ENCODE results near the gene RSPO1. TPM values are rescaled to one million over a fixed set of nuclear protein-coding genes. Genes with fewer than 3 reads are reported as not detected.
A peak's percentile ranks its signal among the peaks of the same experiment; 100 is the strongest.

RSPO1 gene
- total and polyA plus RNA-seq, 7 donors, result 0.41 to 2.2 (median 0.82) TPM

- H3K36me3 ChIP-seq, result no peaks in the 10 kb centered on the region
- intact Hi-C loops (cut with DNase I), result loop anchor here (2.0 kb wide), 1 partner anchor 72 kb away; no protein-coding TSS in a partner anchor
- DNase-seq, result no peak
Measured at GRCh38 chr1:37677143-37677439, 42.4 kb upstream of the RSPO1 start.

DNA sequence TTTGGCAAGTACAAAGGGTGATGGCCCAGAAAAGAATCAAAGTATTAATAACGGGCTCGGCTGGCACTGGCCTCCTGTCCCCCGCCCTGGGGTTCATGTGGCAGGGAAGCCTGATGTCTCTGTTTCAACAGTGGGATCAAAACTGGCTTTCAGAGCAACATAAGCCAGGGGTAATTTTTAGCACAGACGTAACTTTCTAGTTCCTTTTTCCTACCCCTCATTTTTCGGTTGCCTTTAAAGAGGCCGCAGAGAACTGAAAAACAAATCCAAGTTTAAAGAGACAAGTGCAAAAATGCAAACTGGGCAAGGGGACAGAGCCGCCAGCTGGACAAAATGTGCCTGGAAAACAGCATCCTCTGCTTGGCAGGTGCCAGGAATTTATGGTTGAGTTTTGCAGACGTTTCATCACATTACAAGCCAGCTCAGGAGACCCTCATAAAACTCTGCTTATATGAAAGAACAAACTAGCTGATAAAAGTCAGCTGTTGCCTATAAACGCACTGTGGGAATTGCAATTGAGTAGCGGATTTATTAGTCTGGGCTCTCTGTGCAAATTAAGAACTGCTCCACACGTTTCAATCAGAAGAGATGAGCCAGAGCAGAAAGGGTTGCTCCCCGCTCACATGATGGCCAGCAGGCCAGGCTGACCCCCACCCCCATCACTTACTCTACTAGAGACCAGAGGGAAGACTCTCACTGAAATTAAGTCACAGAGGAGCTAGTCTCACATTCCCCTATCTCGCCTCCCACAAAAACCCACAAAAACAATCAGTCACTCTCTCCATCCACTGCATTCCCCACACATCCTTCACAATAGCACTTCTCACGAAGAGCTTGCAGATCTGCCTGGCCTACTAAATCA, 41.8 kb upstream of the RSPO1 start:
- 35 to 36% methylated on average over 14 of the region's 14 CpGs for WGBS, 2 donors
- H3K9me3 ChIP-seq, result no peaks in the 10 kb centered on the region
- intact Hi-C loops (cut with DNase I), result loop anchor here (2.0 kb wide), 1 partner anchor 72 kb away; no protein-coding TSS in a partner anchor
- no peaks in the 10 kb centered on the region for H3K36me3 ChIP-seq
- H3K27me3 ChIP-seq, result peaks cover 0 to 15% (median 4%) of the 10 kb centered on the region in 3 donors
- H3K4me3 ChIP-seq, result no peak overlapping the region
- peak; percentile 83 for DNase-seq
- peaks cover 0 to 29% (median 25%) of the 10 kb centered on the region in 4 donors for H3K4me1 ChIP-seq
- H3K27ac ChIP-seq, result peak overlapping the region in 3 of 4 donors; percentile 42 to 66 (median 64)
- TF ChIP-seq, protein P1, sequence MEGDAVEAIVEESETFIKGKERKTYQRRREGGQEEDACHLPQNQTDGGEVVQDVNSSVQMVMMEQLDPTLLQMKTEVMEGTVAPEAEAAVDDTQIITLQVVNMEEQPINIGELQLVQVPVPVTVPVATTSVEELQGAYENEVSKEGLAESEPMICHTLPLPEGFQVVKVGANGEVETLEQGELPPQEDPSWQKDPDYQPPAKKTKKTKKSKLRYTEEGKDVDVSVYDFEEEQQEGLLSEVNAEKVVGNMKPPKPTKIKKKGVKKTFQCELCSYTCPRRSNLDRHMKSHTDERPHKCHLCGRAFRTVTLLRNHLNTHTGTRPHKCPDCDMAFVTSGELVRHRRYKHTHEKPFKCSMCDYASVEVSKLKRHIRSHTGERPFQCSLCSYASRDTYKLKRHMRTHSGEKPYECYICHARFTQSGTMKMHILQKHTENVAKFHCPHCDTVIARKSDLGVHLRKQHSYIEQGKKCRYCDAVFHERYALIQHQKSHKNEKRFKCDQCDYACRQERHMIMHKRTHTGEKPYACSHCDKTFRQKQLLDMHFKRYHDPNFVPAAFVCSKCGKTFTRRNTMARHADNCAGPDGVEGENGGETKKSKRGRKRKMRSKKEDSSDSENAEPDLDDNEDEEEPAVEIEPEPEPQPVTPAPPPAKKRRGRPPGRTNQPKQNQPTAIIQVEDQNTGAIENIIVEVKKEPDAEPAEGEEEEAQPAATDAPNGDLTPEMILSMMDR (IDR thresholded peaks at IDR 0.05), result no peak
- TF ChIP-seq EP300 (IDR thresholded peaks at IDR 0.05), result peak in 1 of 4 donors; percentile 9
- TF ChIP-seq POLR2AphosphoS5 (IDR thresholded peaks at IDR 0.05), result peak; percentile 33 to 73 (median 64)
- no peak for TF ChIP-seq POLR2A (IDR thresholded peaks at IDR 0.05)

More at GRCh38 chr1:37677143-37677439, 42.4 kb upstream of the RSPO1 start:
- peak overlapping the region in 2 of 4 donors; percentile 64 to 66 for H3K27ac ChIP-seq
- no peak overlapping the region for H3K4me3 ChIP-seq
- 71 to 74% methylated on average over 4 of the region's 4 CpGs for WGBS, 2 donors
- H3K4me1 ChIP-seq, result peaks cover 0 to 30% (median 25%) of the 10 kb centered on the region in 4 donors
- TF ChIP-seq POLR2AphosphoS5 (IDR thresholded peaks at IDR 0.05) (no peak), EP300 (IDR thresholded peaks at IDR 0.05) (no peak), POLR2A (IDR thresholded peaks at IDR 0.05) (no peak)
- TF ChIP-seq, protein P1 (IDR thresholded peaks at IDR 0.05), result no peak
- no peaks in the 10 kb centered on the region for H3K9me3 ChIP-seq
- H3K27me3 ChIP-seq, result peaks cover 0 to 10% (median 0%) of the 10 kb centered on the region in 3 donors

- TF ChIP-seq, protein P1 (IDR thresholded peaks at IDR 0.05), result no peak
- TF ChIP-seq POLR2AphosphoS5 (IDR thresholded peaks at IDR 0.05), result no peak
- TF ChIP-seq EP300 (IDR thresholded peaks at IDR 0.05), result no peak
- no peak for TF ChIP-seq POLR2A (IDR thresholded peaks at IDR 0.05)
- peaks cover 0 to 37% (median 16%) of the 10 kb centered on the region in 3 donors for H3K27me3 ChIP-seq
- H3K4me3 ChIP-seq, result no peak overlapping the region
- no peaks in the 10 kb centered on the region for H3K9me3 ChIP-seq
- H3K4me1 ChIP-seq, result peaks cover 0 to 27% (median 24%) of the 10 kb centered on the region in 4 donors
- H3K36me3 ChIP-seq, result no peaks in the 10 kb centered on the region
- 28 to 53% methylated on average over 10 of the region's 10 CpGs for WGBS, 2 donors
- H3K27ac ChIP-seq, result no peak overlapping the region
- intact Hi-C loops (cut with DNase I), result no loop called here
- no peak for DNase-seq
Measured at GRCh38 chr1:37673920-37674319, 39.2 kb upstream of the RSPO1 start.

DNA sequence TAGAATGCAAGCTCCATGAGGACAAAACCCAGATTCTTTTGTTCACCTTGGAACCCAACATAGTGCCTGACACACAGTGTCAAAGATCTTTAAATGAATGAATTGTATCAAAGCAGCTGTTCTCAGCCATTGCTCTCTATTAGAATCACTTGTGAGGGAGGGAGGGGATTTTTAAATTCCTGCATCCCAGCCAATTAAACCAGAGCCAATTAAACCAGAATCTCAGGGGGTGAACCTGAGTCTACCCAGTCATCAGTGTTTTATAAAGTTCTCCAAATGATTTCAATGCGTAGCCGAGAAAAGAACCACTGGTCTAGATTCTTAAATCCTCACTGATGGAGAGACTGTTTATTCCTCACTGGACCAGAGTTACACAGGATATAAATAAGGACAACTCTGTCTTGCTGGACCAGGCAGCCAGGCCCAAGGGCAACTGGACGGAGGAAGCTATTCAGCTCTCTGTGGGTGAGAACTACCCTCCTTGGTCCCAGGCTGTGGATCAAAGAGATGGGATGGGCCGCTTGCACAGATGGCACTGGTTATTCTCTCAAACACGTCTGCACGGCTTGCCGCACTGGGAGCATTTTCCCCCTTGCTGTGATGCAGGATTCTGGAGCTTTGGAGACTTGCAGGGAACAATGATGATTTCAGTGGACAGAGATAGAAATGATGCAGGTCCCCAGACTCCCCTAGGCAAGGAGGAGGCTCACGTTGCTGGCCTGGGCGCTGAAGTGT, 37.6 kb upstream of the RSPO1 start:
- WGBS, 2 donors, result 72 to 75% methylated on average over 9 of the region's 9 CpGs
- no peaks in the 10 kb centered on the region for H3K36me3 ChIP-seq
- no peak for DNase-seq

More for the DNA sequence above, 37.6 kb upstream of the RSPO1 start:
- TF ChIP-seq, protein P1 (IDR thresholded peaks at IDR 0.05), result no peak
- no peak for TF ChIP-seq POLR2A (IDR thresholded peaks at IDR 0.05)
- no peak for TF ChIP-seq POLR2AphosphoS5 (IDR thresholded peaks at IDR 0.05)
- no peak for TF ChIP-seq EP300 (IDR thresholded peaks at IDR 0.05)
- Histone ChIP-seq H3K27ac (no peak overlapping the region), H3K27me3 (peaks cover 0 to 40% (median 16%) of the 10 kb centered on the region in 3 donors), H3K4me1 (peaks cover 0 to 26% (median 25%) of the 10 kb centered on the region in 4 donors), H3K4me3 (no peak overlapping the region), H3K9me3 (no peaks in the 10 kb centered on the region)
- intact Hi-C loops (cut with DNase I), result no loop called here
